RWPE2 (cell line): Measurements from ENCODE around the gene AFF1.

ENCODE experiments used
- ATAC-seq: fragments of 200-7000 bp; cut with Tn5 transposase; 3 replicates; pipeline ENCODE4 v1.9.1; 2021; ENCODE audit warnings: low read depth
- DNase-seq: peaks from one replicate; pipeline ENCODE4 v3.0.0-alpha.2; 2020; ENCODE audit warnings: low spot score
- H3K27ac ChIP-seq: fragments of 450-650 bp; 2 replicates; pipeline ENCODE4 v1.5.1; 2017; ENCODE audit warnings: mild to moderate bottlenecking; ENCODE audit not compliant: poor library complexity, severe bottlenecking
- H3K27me3 ChIP-seq: fragments of 250-450 bp; sonication (Bioruptor Pico); 2 replicates; pipeline ENCODE4 v1.5.1; 2021; ENCODE audit warnings: mild to moderate bottlenecking, moderate library complexity; ENCODE audit not compliant: insufficient read depth, poor library complexity, severe bottlenecking
- H3K36me3 ChIP-seq: fragments of 250-450 bp; sonication (Bioruptor Pico); 2 replicates; pipeline ENCODE4 v1.5.1; 2020; ENCODE audit warnings: low read depth, mild to moderate bottlenecking, moderate library complexity
- H3K4me1 ChIP-seq: fragments of 250-450 bp; sonication (Bioruptor Pico); 2 replicates; pipeline ENCODE4 v1.5.1; 2021; ENCODE audit warnings: mild to moderate bottlenecking, moderate library complexity; ENCODE audit not compliant: insufficient read depth, poor library complexity, severe bottlenecking
- H3K4me3 ChIP-seq: fragments of 250-450 bp; sonication (Bioruptor Pico); 2 replicates; pipeline ENCODE4 v1.5.1; 2021; ENCODE audit warnings: mild to moderate bottlenecking, moderate library complexity; ENCODE audit not compliant: severe bottlenecking
- H3K9me3 ChIP-seq: fragments of 250-450 bp; sonication (Bioruptor Pico); 2 replicates; pipeline ENCODE4 v1.5.1; 2021; ENCODE audit warnings: mild to moderate bottlenecking, moderate library complexity; ENCODE audit not compliant: severe bottlenecking
- CTCF ChIP-seq: fragments of 450-650 bp; IDR thresholded peaks from one replicate; pipeline ENCODE4 v1.5.1; 2017; ENCODE audit warnings: mild to moderate bottlenecking, moderate library complexity; ENCODE audit not compliant: poor library complexity, severe bottlenecking

AFF1 gene

GRCh38 chr4:86893136-86893535 is 41.7 kb upstream of the AFF1 start:
- DNase-seq, result no peak
- Histone ChIP-seq H3K4me3 (no peak overlapping the region), H3K4me1 (peaks cover 8% of the 10 kb centered on the region), H3K27me3 (no peaks in the 10 kb centered on the region), H3K27ac (no peak overlapping the region), H3K36me3 (no peaks in the 10 kb centered on the region), H3K9me3 (no peaks in the 10 kb centered on the region)
- no peak for TF ChIP-seq CTCF
- ATAC-seq, result no peak

- H3K27me3 ChIP-seq, result no peaks in the 10 kb centered on the region
- H3K27ac ChIP-seq, result peak overlapping the region; percentile 43
- no peak for TF ChIP-seq CTCF
- DNase-seq, result no peak
- H3K36me3 ChIP-seq, result no peaks in the 10 kb centered on the region
- H3K4me1 ChIP-seq, result peaks cover 8% of the 10 kb centered on the region
- no peak for ATAC-seq
- no peaks in the 10 kb centered on the region for H3K9me3 ChIP-seq
- no peak overlapping the region for H3K4me3 ChIP-seq
Observed at GRCh38 chr4:86894455-86894854, 40.4 kb upstream of the AFF1 start.

- Histone ChIP-seq H3K4me1 (peaks cover 8% of the 10 kb centered on the region), H3K9me3 (no peaks in the 10 kb centered on the region), H3K27me3 (no peaks in the 10 kb centered on the region), H3K4me3 (no peak overlapping the region), H3K36me3 (no peaks in the 10 kb centered on the region), H3K27ac (no peak overlapping the region)
- TF ChIP-seq CTCF, result peak; percentile 95
- DNase-seq, result no peak
- ATAC-seq, result peak; percentile 19; the same call in 2 of the 3 replicates
Observed at GRCh38 chr4:86895692-86896488, 38.9 kb upstream of the AFF1 start.

GRCh38 chr4:86896596-86896995 is 38.2 kb upstream of the AFF1 start:
- TF ChIP-seq CTCF, result no peak
- H3K4me3 ChIP-seq, result no peak overlapping the region
- ATAC-seq (no peak), DNase-seq (no peak)
- no peaks in the 10 kb centered on the region for H3K36me3 ChIP-seq
- H3K4me1 ChIP-seq, result peaks cover 8% of the 10 kb centered on the region
- no peaks in the 10 kb centered on the region for H3K27me3 ChIP-seq
- no peaks in the 10 kb centered on the region for H3K9me3 ChIP-seq
- no peak overlapping the region for H3K27ac ChIP-seq

- peak; percentile 74 for ATAC-seq
- peak; percentile 74 for TF ChIP-seq CTCF
- H3K9me3 ChIP-seq, result no peaks in the 10 kb centered on the region
- H3K36me3 ChIP-seq, result no peaks in the 10 kb centered on the region
- H3K27ac ChIP-seq, result no peak overlapping the region
- DNase-seq, result no peak
- no peaks in the 10 kb centered on the region for H3K27me3 ChIP-seq
- no peak overlapping the region for H3K4me3 ChIP-seq
- H3K4me1 ChIP-seq, result peaks cover 8% of the 10 kb centered on the region
Observed at GRCh38 chr4:86898562-86898961, 36.2 kb upstream of the AFF1 start.
